ENCODE results near the gene ARHGEF39.
"Not testable (repeated sequence)": the region's sequence is repeated elsewhere in the genome, so short reads cannot be mapped to it uniquely, and the experiment has no call there.

ARHGEF39 gene

GRCh38 chr9:35618325-35618727 is 46.7 kb downstream of the ARHGEF39 start, which contains the start of gene CD72:
Gene CD72 (minus strand): TSS chr9:35618413. CDS start chr9:35618303, 110 bp downstream.
- no peak for DNase-seq (ENCODE audit: low spot score)

GRCh38 chr9:35617548-35617947 is 47.4 kb downstream of the ARHGEF39 start:
- DNase-seq (ENCODE audit: low spot score) = no peak

- DNase-seq (ENCODE audit: low spot score) = no peak
These were observed 48.1 kb downstream of the ARHGEF39 start for GRCh38 chr9:35616681-35617459.

- no peak for DNase-seq (ENCODE audit: low spot score)
These were observed 48.9 kb downstream of the ARHGEF39 start for GRCh38 chr9:35615981-35616680.

GRCh38 chr9:35612843-35613242 is 52.2 kb downstream of the ARHGEF39 start:
- no peak for DNase-seq (ENCODE audit: low spot score)

GRCh38 chr9:35612066-35612465 is 52.9 kb downstream of the ARHGEF39 start:
- DNase-seq (ENCODE audit: low spot score) = not testable (repeated sequence)

- DNase-seq (ENCODE audit: low spot score) = peak; percentile 48
These were observed 53.7 kb downstream of the ARHGEF39 start for GRCh38 chr9:35611230-35611797.

GRCh38 chr9:35609820-35610163 is 55.2 kb downstream of the ARHGEF39 start:
- no peak for DNase-seq (ENCODE audit: low spot score)
